Kidney (tissue), 14 donors: ENCODE measurements around the gene PTPRN. TPM values are rescaled to one million over a fixed set of nuclear protein-coding genes. Genes with fewer than 3 reads are reported as not detected.
A peak's percentile ranks its signal among the peaks of the same experiment; 100 is the strongest.

Source experiments
- DNase-seq, 5 donors: peaks; one replicate each; pipeline ENCODE4 v3.0.0-alpha.2; 2013 to 2020
- FAIRE-seq: peaks from 2 replicates; lab custom pipeline; 2012; peaks lifted over from hg19 to GRCh38; lab: Jason Lieb, UNC
- H3K27ac ChIP-seq, 2 donors: one replicate each; pipeline ENCODE4 v1.7.0; 2013; ENCODE audit warnings: low read depth in 2 of 2, low read length in 2 of 2, inconsistent platforms in 1 of 2
- H3K27me3 ChIP-seq: one replicate; pipeline ENCODE4 v1.7.1; 2013; ENCODE audit warnings: low read length, inconsistent platforms; ENCODE audit not compliant: control insufficient read depth, insufficient read depth
- H3K36me3 ChIP-seq, 3 donors: one replicate each; pipeline versions ENCODE4 v1.7.0 to v1.7.1; 2013; ENCODE audit warnings: low read length in 3 of 3, control low read depth in 1 of 3, inconsistent platforms in 1 of 3; ENCODE audit not compliant: insufficient read depth in 3 of 3, control insufficient read depth in 2 of 3
- H3K4me1 ChIP-seq, 3 donors: one replicate each; pipeline versions ENCODE4 v1.7.0 to v1.7.1; 2013; ENCODE audit warnings: low read length in 3 of 3, inconsistent platforms in 1 of 3, low read depth in 1 of 3; ENCODE audit not compliant: control insufficient read depth in 2 of 3, insufficient read depth in 2 of 3
- H3K4me3 ChIP-seq, 3 donors: one replicate each; pipeline versions ENCODE4 v1.7.0 to v1.8.1; 2013; ENCODE audit warnings: low read length in 3 of 3, control low read depth in 1 of 3, inconsistent platforms in 1 of 3
- H3K9ac ChIP-seq, 3 donors: one replicate each; pipeline versions ENCODE4 v1.7.0 to v1.7.1; 2013; ENCODE audit warnings: low read length in 3 of 3, control low read depth in 1 of 3, inconsistent platforms in 1 of 3
- H3K9me3 ChIP-seq, 3 donors: one replicate each; pipeline versions ENCODE4 v1.7.0 to v1.7.1; 2013; ENCODE audit warnings: low read length in 3 of 3, control low read depth in 1 of 3, inconsistent platforms in 1 of 3; ENCODE audit not compliant: control insufficient read depth in 2 of 3, insufficient read depth in 1 of 3
- intact Hi-C: fragments of 100-400 bp; cut with DNase I; formaldehyde crosslinking; loops from one replicate; pipeline ENCODE4 v1.11.1; 2022
- microRNA-seq: library from miRNA; unstranded; fragments of <30 nt; microRNA quantifications from one replicate; pipeline ENCODE4 v1.2.0, GENCODE V29; 2020
- polyA plus RNA-seq: library from polyadenylated mRNA; stranded (reverse); fragments of 350-450 nt; fragmentation: Illumina TruSeq; extraction: RNeasy Lipid Tissue Mini Kit (QIAGEN cat#74804); gene quantifications from one replicate; pipeline ENCODE4 v1.2.3, GENCODE V29; 2014; ENCODE audit warnings: low read depth, low replicate concordance; ENCODE audit not compliant: insufficient read depth
- total RNA-seq: library from RNA; stranded (reverse); fragmentation: NEBNext Ultra II Directional; extraction: Animal tissue kit (Norgen Biotek cat#: 25700); gene quantifications from one replicate; pipeline ENCODE4 v1.2.1, GENCODE V29; 2021
- TF ChIP-seq, protein P1 (sequence below): IDR thresholded peaks from 3 replicates; pipeline ENCODE4 v1.5.1; 2012; ENCODE audit warnings: mild to moderate bottlenecking, moderate library complexity, borderline replicate concordance; ENCODE audit not compliant: insufficient read depth; ENCODE audit errors: extremely low read depth
- donor health status: control.
- donor health status: control.
- donor health status: control.
- donor health status: control.
- donor health status: control.
- donor health status: DM: yes; HTN: yes; CAD: no.
- donor health status: Normal renal cell carcinoma (clear cell type).

Gene PTPRN
- total and polyA plus RNA-seq, 2 donors from 2014 or later = not detected

DNA sequence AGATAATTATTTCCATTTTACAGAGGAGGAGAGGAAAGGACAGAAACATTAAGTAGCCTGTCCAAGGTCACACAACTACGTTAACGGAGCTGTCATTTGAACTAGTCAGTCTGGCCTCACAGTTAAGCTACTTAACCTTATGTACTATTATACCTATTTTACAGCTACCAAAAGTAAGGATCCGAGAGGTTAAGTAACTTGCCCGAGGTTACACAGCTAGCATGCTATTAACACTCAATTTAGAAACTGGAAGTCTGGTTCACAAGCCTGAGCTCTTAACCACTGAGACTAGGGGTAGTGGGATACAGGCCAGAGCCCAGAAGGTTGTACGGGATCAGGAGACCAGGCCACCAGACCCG lies 64.4 kb downstream of the PTPRN start:
- no peaks in the 10 kb centered on the region for H3K9me3 ChIP-seq
- no peaks in the 10 kb centered on the region for H3K27me3 ChIP-seq
- H3K9ac ChIP-seq = peak overlapping the region; percentile 65 to 98 (median 91)
- TF ChIP-seq, protein P1, sequence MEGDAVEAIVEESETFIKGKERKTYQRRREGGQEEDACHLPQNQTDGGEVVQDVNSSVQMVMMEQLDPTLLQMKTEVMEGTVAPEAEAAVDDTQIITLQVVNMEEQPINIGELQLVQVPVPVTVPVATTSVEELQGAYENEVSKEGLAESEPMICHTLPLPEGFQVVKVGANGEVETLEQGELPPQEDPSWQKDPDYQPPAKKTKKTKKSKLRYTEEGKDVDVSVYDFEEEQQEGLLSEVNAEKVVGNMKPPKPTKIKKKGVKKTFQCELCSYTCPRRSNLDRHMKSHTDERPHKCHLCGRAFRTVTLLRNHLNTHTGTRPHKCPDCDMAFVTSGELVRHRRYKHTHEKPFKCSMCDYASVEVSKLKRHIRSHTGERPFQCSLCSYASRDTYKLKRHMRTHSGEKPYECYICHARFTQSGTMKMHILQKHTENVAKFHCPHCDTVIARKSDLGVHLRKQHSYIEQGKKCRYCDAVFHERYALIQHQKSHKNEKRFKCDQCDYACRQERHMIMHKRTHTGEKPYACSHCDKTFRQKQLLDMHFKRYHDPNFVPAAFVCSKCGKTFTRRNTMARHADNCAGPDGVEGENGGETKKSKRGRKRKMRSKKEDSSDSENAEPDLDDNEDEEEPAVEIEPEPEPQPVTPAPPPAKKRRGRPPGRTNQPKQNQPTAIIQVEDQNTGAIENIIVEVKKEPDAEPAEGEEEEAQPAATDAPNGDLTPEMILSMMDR = no peak
- peak overlapping the region; percentile 77 to 92 (median 82) for H3K4me3 ChIP-seq
- DNase-seq (no peak), FAIRE-seq (no peak)
- H3K4me1 ChIP-seq = peaks cover 6 to 48% (median 36%) of the 10 kb centered on the region in 3 donors
- H3K27ac ChIP-seq = peak overlapping the region; percentile 96 to 98
- intact Hi-C loops = no loop called here
- H3K36me3 ChIP-seq = peaks cover 0 to 5% (median 2%) of the 10 kb centered on the region in 3 donors

DNA sequence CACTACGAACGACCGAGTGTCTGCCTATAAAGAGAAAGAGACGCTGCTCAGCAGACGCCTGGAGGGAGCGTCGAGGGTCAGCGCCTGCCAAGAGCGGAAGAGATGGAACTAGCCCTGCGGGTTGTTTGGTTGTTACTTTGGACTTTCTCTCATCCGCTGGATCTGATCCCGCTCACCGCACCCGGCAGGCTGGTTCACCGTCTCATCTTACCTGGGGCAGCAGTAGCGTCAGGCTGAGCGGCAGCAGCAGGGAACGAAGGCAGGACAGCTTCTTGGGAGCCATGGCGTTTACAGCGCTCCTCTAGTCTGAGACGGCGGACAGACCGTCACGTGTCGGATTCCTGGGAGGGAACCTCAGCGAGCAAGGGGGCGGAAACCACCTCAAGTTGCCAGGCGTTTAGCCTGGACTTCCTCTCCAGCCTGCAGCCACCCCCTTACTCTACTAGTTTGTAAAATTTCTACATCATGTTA lies 65.9 kb downstream of the PTPRN start:
- DNase-seq = peak in 3 of 5 donors; percentile 31 to 64 (median 38)
- peak overlapping the region; percentile 13 to 38 for H3K27ac ChIP-seq
- intact Hi-C loops = no loop called here
- no peak for FAIRE-seq
- peaks cover 0 to 14% (median 2%) of the 10 kb centered on the region in 3 donors for H3K36me3 ChIP-seq
- no peaks in the 10 kb centered on the region for H3K27me3 ChIP-seq
- TF ChIP-seq, protein P1 = no peak
- H3K4me1 ChIP-seq = peaks cover 3 to 36% (median 24%) of the 10 kb centered on the region in 3 donors
- no peak overlapping the region for H3K9ac ChIP-seq
- no peaks in the 10 kb centered on the region for H3K9me3 ChIP-seq
- H3K4me3 ChIP-seq = peak overlapping the region; percentile 18 to 48 (median 37)

Small RNA genes within 50 kb of the gene (microRNA-seq; reads per million reads assigned to microRNA genes)
- gene MIR153-1 = not detected

Other genes with a start within 250 kb of the PTPRN start
- gene IHH, start 248.5 kb downstream of the PTPRN start, total RNA-seq = 0.88 TPM
- 3.1 TPM for gene IHH, start 248.5 kb downstream of the PTPRN start, polyA plus RNA-seq
- 17.5 TPM for gene NHEJ1, start 148.6 kb downstream of the PTPRN start, total RNA-seq
- gene NHEJ1, start 148.6 kb downstream of the PTPRN start, polyA plus RNA-seq = 17.7 TPM
- 2.8 TPM for gene SLC23A3, start 139.4 kb downstream of the PTPRN start, total RNA-seq
- 10.9 TPM for gene SLC23A3, start 139.4 kb downstream of the PTPRN start, polyA plus RNA-seq
- 97.5 TPM for gene CNPPD1, start 132.5 kb downstream of the PTPRN start, total RNA-seq
- 131 TPM for gene CNPPD1, start 132.5 kb downstream of the PTPRN start, polyA plus RNA-seq
- 106 TPM for gene RETREG2, start 131.1 kb downstream of the PTPRN start, total RNA-seq
- 112 TPM for gene RETREG2, start 131.1 kb downstream of the PTPRN start, polyA plus RNA-seq
- 44.8 TPM for gene ZFAND2B, start 102.6 kb downstream of the PTPRN start, total RNA-seq
- 72.6 TPM for gene ZFAND2B, start 102.6 kb downstream of the PTPRN start, polyA plus RNA-seq
- gene ABCB6, start 90.4 kb downstream of the PTPRN start, total RNA-seq = 17.8 TPM
- gene ABCB6, start 90.4 kb downstream of the PTPRN start, polyA plus RNA-seq = 53.6 TPM
- gene ATG9A, start 79.8 kb downstream of the PTPRN start, total RNA-seq = 41.5 TPM
- gene ATG9A, start 79.8 kb downstream of the PTPRN start, polyA plus RNA-seq = 24.0 TPM
- gene ANKZF1, start 79.6 kb downstream of the PTPRN start, total RNA-seq = 48.9 TPM
- gene ANKZF1, start 79.6 kb downstream of the PTPRN start, polyA plus RNA-seq = 26.6 TPM
- gene GLB1L, start 64.0 kb downstream of the PTPRN start, total RNA-seq = 20.6 TPM
- 19.7 TPM for gene GLB1L, start 64.0 kb downstream of the PTPRN start, polyA plus RNA-seq
- 29.9 TPM for gene STK16, start 63.9 kb downstream of the PTPRN start, total RNA-seq
- gene STK16, start 63.9 kb downstream of the PTPRN start, polyA plus RNA-seq = 53.8 TPM
- 0.98 TPM for gene TUBA4B, start 56.2 kb downstream of the PTPRN start, total RNA-seq
- 15.4 TPM for gene TUBA4B, start 56.2 kb downstream of the PTPRN start, polyA plus RNA-seq
- 49.4 TPM for gene TUBA4A, start 55.5 kb downstream of the PTPRN start, total RNA-seq
- gene TUBA4A, start 55.5 kb downstream of the PTPRN start, polyA plus RNA-seq = 156 TPM
- 94.3 TPM for gene DNAJB2, start 30.0 kb downstream of the PTPRN start, total RNA-seq
- 128 TPM for gene DNAJB2, start 30.0 kb downstream of the PTPRN start, polyA plus RNA-seq
- gene RESP18, start 23.3 kb upstream of the PTPRN start, total RNA-seq = not detected
- not detected for gene RESP18, start 23.3 kb upstream of the PTPRN start, polyA plus RNA-seq
- gene DNPEP, start 78.5 kb upstream of the PTPRN start, total RNA-seq = 53.3 TPM
- gene DNPEP, start 78.5 kb upstream of the PTPRN start, polyA plus RNA-seq = 71.0 TPM
- gene DES, start 109.0 kb upstream of the PTPRN start, total RNA-seq = 74.2 TPM
- gene DES, start 109.0 kb upstream of the PTPRN start, polyA plus RNA-seq = 30.0 TPM
- 26.6 TPM for gene SPEG, start 125.4 kb upstream of the PTPRN start, total RNA-seq
- gene SPEG, start 125.4 kb upstream of the PTPRN start, polyA plus RNA-seq = 13.1 TPM
- 33.9 TPM for gene GMPPA, start 189.5 kb upstream of the PTPRN start, total RNA-seq
- gene GMPPA, start 189.5 kb upstream of the PTPRN start, polyA plus RNA-seq = 53.1 TPM
- not detected for gene ASIC4, start 205.1 kb upstream of the PTPRN start, total RNA-seq
- not detected for gene ASIC4, start 205.1 kb upstream of the PTPRN start, polyA plus RNA-seq
- gene CHPF, start 234.4 kb upstream of the PTPRN start, total RNA-seq = 59.5 TPM
- 57.3 TPM for gene CHPF, start 234.4 kb upstream of the PTPRN start, polyA plus RNA-seq
- 4.5 TPM for gene TMEM198, start 234.6 kb upstream of the PTPRN start, total RNA-seq
- gene TMEM198, start 234.6 kb upstream of the PTPRN start, polyA plus RNA-seq = 4.2 TPM